K562 (cell line): ENCODE results near the gene FKBP2. TPM values are rescaled to one million over a fixed set of nuclear protein-coding genes. Genes with fewer than 3 reads are reported as not detected.

Source experiments
- BACH1 ChIP-seq: fragments of 200-800 bp; sonication (Bioruptor generic); IDR thresholded peaks from 2 replicates; pipeline ENCODE4 v1.6.1; 2016; ENCODE audit warnings: missing genetic modification characterization, missing compliant biosample characterization
- DPF2 ChIP-seq: fragments of 450-650 bp; IDR thresholded peaks from 2 replicates; pipeline ENCODE4 v1.6.1; 2016
- ETS2 ChIP-seq: IDR thresholded peaks from 2 replicates; pipeline ENCODE4 v1.6.1; 2016; ENCODE audit warnings: borderline replicate concordance, missing genetic modification characterization, mild to moderate bottlenecking, moderate library complexity, missing compliant biosample characterization; ENCODE audit not compliant: poor library complexity, severe bottlenecking
- KHSRP ChIP-seq: fragments of 450-650 bp; IDR thresholded peaks from 2 replicates; pipeline ENCODE4 v1.6.1; 2017
- MYC ChIP-seq, 2 experiments: fragments of 250-450 bp in 1 of 2; sonication (Bioruptor Pico) in 1 of 2; IDR thresholded peaks; 2 replicates each; pipeline versions ENCODE4 v1.5.1 to v1.6.1; 2012 to 2021; ENCODE audit warnings: low read depth in 2 of 2, borderline replicate concordance in 1 of 2, improper control_type of control experiment in 1 of 2, low read length in 1 of 2, mild to moderate bottlenecking in 1 of 2, moderate library complexity in 1 of 2
- NFYB ChIP-seq: IDR thresholded peaks from 2 replicates; pipeline ENCODE4 v1.6.1; 2011; ENCODE audit warnings: mild to moderate bottlenecking, moderate library complexity; ENCODE audit not compliant: insufficient read length; ENCODE audit errors: extremely low read depth
- POLR2AphosphoS2 ChIP-seq: IDR thresholded peaks from 2 replicates; pipeline ENCODE4 v1.6.1; 2012; ENCODE audit warnings: low read length, improper control_type of control experiment
- POLR2B ChIP-seq: fragments of 450-650 bp; IDR thresholded peaks from 2 replicates; pipeline ENCODE4 v1.6.1; 2018; ENCODE audit warnings: low read depth; ENCODE audit not compliant: partially characterized antibody
- POLR2G ChIP-seq: fragments of 200-400 bp; formaldehyde crosslinking; IDR thresholded peaks from 2 replicates; pipeline ENCODE4 v1.6.1; 2017; ENCODE audit warnings: low read depth, mild to moderate bottlenecking, antibody characterized with exemption, low read length, moderate library complexity
- RAD51 ChIP-seq: fragments of 450-650 bp; IDR thresholded peaks from 2 replicates; pipeline ENCODE4 v1.7.1; 2016; ENCODE audit warnings: low read depth, mild to moderate bottlenecking, borderline replicate concordance
- RBBP5 ChIP-seq: fragments of 200-600 bp; sonication (generic); IDR thresholded peaks from 2 replicates; pipeline ENCODE4 v1.6.1; 2012; ENCODE audit warnings: borderline replicate concordance, mild to moderate bottlenecking, low read length, control low read depth, inconsistent platforms; ENCODE audit not compliant: insufficient read depth, poor library complexity, severe bottlenecking
- SMAD4 ChIP-seq: fragments of 250-450 bp; sonication (Bioruptor Pico); conservative IDR thresholded peaks from 2 replicates; pipeline ENCODE4 v1.8.0; 2021; ENCODE audit warnings: inconsistent platforms, mild to moderate bottlenecking, moderate library complexity
- ZFPM2 ChIP-seq: fragments of 250-450 bp; sonication (Bioruptor Pico); IDR thresholded peaks from 2 replicates; pipeline ENCODE4 v1.5.1; 2022; ENCODE audit warnings: mild to moderate bottlenecking
- ZNF586 ChIP-seq: fragments of 450-650 bp; formaldehyde crosslinking; conservative IDR thresholded peaks from 2 replicates; pipeline ENCODE4 v1.4.0; 2020; ENCODE audit warnings: mild to moderate bottlenecking, moderate library complexity
- polyA plus RNA-seq, 8 experiments: library from polyadenylated mRNA; depleted of rRNA in 4 of 8; stranded (reverse) in 5 of 8; unstranded in 3 of 8; fragments of >200 nt; fragmentation: Nextera tagmentation in 2 of 8; fragmentation: Illumina TruSeq in 1 of 8; extraction: Ambion mirVana in 2 of 8; extraction: Trizol in 1 of 8; gene quantifications; 2 replicates each; pipeline versions ENCODE4 v1.2.1 to v1.2.3, GENCODE V29; 2011 to 2014; ENCODE audit warnings: inconsistent platforms in 1 of 8, missing spikeins in 1 of 8
- total RNA-seq, 7 experiments: library from RNA; depleted of rRNA in 6 of 7; stranded (reverse); fragments of >200 nt in 6 of 7; fragmentation: Illumina TruSeq in 2 of 7; extraction: Trizol in 2 of 7; gene quantifications; 2 replicates each; pipeline versions ENCODE4 v1.2.1 to v1.2.3, GENCODE V29; 2011 to 2021; ENCODE audit warnings: low replicate concordance in 1 of 7
- TF ChIP-seq, protein P1 (sequence below): fragments of 250-450 bp; sonication (Bioruptor Pico); IDR thresholded peaks from 2 replicates; pipeline ENCODE4 v1.5.0; 2021
- TF ChIP-seq, protein P2 (sequence below): sonication (generic); formaldehyde crosslinking; IDR thresholded peaks from 2 replicates; pipeline ENCODE4 v1.8.0; 2023; ENCODE audit warnings: mild to moderate bottlenecking, missing genetic modification reagents
- TF ChIP-seq, protein P3 (sequence below): sonication (generic); formaldehyde crosslinking; IDR thresholded peaks from 2 replicates; pipeline ENCODE4 v1.8.0; 2022; ENCODE audit warnings: mild to moderate bottlenecking, missing genetic modification reagents, borderline replicate concordance
- TF ChIP-seq, protein P4 (sequence below), 2 experiments: fragments of 200-800 bp in 1 of 2; sonication (Bioruptor generic) in 1 of 2; sonication (generic) in 1 of 2; formaldehyde crosslinking in 1 of 2; IDR thresholded peaks in 1 of 2; conservative IDR thresholded peaks in 1 of 2; 2 replicates each; pipeline versions ENCODE4 v1.5.0 to v1.6.1; 2016 to 2020; ENCODE audit warnings: missing compliant biosample characterization in 1 of 2, missing genetic modification characterization in 1 of 2, missing genetic modification reagents in 1 of 2

FKBP2 gene
- total and polyA plus RNA-seq, 9 of the 15 experiments (the other 6 are each of a cell fraction or from before 2014, with no cell fraction given) = 3.5 to 151 (median 58.1) TPM

DNA sequence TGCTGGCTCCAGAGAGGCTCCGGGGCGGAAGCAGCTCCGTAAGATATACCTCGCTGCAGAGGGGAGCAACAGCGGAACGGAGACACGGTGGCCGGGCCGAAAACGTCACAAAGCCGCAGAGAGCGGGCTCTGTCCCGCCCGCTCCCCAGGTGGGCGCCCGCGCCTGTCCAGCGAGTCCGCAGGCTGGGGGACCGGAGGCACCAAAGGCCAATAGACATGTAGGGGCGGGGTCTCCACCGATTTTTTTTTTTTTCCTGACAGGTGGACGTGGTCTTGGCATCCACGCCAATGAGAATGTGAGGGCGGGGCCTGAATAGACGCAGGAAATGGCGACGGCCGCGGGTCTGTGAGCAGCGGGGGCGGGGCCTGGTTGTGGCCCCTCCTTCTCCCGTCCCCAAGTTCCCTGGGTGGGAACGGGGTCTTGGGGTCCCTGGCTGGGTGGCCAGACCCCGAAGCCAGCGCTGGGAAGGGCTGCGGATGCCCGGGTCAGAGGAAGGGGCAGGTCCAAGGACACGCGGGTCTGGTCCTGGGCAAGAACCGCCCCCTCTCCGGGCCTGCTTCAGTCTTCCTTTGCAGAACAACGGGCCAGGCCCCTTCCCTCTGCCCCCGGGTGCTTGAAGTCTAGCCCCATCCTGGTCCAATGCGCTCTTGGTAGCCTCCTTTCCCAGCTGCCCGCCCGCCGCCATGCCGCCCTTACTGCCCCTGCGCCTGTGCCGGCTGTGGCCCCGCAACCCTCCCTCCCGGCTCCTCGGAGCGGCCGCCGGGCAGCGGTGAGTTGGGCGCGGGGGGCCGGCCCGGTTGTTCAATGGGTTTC is 10.5 kb upstream of the FKBP2 start, which contains the start of gene DNAJC4 (continued):
- TF ChIP-seq POLR2AphosphoS2 = peak; percentile 95
- TF ChIP-seq POLR2B = peak; percentile 65
- TF ChIP-seq, protein P1, sequence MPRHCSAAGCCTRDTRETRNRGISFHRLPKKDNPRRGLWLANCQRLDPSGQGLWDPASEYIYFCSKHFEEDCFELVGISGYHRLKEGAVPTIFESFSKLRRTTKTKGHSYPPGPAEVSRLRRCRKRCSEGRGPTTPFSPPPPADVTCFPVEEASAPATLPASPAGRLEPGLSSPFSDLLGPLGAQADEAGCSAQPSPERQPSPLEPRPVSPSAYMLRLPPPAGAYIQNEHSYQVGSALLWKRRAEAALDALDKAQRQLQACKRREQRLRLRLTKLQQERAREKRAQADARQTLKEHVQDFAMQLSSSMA (CRISPR knock-in tag) = peak; percentile 52; the same call in 1 of the 2 replicates
- 0 out of 2 replicates have a peak, but pooled peaks have one; percentile 44 for TF ChIP-seq SMAD4 (CRISPR knock-in tag)
- no peak for TF ChIP-seq ETS2 (tag)
- peak; percentile 62; the same call in 1 of the 2 replicates for TF ChIP-seq MYC (IDR thresholded peaks at IDR 0.05; ENCODE audit: low read depth, low read length)
- no peak for TF ChIP-seq MYC (CRISPR knock-in tag; IDR thresholded peaks at IDR 0.05; ENCODE audit: borderline replicate concordance, low read depth)
- TF ChIP-seq, protein P2, sequence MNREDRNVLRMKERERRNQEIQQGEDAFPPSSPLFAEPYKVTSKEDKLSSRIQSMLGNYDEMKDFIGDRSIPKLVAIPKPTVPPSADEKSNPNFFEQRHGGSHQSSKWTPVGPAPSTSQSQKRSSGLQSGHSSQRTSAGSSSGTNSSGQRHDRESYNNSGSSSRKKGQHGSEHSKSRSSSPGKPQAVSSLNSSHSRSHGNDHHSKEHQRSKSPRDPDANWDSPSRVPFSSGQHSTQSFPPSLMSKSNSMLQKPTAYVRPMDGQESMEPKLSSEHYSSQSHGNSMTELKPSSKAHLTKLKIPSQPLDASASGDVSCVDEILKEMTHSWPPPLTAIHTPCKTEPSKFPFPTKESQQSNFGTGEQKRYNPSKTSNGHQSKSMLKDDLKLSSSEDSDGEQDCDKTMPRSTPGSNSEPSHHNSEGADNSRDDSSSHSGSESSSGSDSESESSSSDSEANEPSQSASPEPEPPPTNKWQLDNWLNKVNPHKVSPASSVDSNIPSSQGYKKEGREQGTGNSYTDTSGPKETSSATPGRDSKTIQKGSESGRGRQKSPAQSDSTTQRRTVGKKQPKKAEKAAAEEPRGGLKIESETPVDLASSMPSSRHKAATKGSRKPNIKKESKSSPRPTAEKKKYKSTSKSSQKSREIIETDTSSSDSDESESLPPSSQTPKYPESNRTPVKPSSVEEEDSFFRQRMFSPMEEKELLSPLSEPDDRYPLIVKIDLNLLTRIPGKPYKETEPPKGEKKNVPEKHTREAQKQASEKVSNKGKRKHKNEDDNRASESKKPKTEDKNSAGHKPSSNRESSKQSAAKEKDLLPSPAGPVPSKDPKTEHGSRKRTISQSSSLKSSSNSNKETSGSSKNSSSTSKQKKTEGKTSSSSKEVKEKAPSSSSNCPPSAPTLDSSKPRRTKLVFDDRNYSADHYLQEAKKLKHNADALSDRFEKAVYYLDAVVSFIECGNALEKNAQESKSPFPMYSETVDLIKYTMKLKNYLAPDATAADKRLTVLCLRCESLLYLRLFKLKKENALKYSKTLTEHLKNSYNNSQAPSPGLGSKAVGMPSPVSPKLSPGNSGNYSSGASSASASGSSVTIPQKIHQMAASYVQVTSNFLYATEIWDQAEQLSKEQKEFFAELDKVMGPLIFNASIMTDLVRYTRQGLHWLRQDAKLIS (CRISPR knock-in tag) = no peak
- no peak for TF ChIP-seq KHSRP
- 0 out of 2 replicates have a peak, but pooled peaks have one; percentile 6 for TF ChIP-seq DPF2
- TF ChIP-seq, protein P3, sequence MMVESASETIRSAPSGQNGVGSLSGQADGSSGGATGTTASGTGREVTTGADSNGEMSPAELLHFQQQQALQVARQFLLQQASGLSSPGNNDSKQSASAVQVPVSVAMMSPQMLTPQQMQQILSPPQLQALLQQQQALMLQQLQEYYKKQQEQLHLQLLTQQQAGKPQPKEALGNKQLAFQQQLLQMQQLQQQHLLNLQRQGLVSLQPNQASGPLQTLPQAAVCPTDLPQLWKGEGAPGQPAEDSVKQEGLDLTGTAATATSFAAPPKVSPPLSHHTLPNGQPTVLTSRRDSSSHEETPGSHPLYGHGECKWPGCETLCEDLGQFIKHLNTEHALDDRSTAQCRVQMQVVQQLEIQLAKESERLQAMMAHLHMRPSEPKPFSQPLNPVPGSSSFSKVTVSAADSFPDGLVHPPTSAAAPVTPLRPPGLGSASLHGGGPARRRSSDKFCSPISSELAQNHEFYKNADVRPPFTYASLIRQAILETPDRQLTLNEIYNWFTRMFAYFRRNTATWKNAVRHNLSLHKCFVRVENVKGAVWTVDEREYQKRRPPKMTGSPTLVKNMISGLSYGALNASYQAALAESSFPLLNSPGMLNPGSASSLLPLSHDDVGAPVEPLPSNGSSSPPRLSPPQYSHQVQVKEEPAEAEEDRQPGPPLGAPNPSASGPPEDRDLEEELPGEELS (CRISPR knock-in tag) = peak; percentile 49; the same call in 1 of the 2 replicates
- no peak for TF ChIP-seq BACH1 (tag)
- peak; percentile 83 for TF ChIP-seq POLR2G
- peak; percentile 44 for TF ChIP-seq RBBP5
- no peak for TF ChIP-seq ZFPM2 (CRISPR knock-in tag)
- TF ChIP-seq, protein P4, sequence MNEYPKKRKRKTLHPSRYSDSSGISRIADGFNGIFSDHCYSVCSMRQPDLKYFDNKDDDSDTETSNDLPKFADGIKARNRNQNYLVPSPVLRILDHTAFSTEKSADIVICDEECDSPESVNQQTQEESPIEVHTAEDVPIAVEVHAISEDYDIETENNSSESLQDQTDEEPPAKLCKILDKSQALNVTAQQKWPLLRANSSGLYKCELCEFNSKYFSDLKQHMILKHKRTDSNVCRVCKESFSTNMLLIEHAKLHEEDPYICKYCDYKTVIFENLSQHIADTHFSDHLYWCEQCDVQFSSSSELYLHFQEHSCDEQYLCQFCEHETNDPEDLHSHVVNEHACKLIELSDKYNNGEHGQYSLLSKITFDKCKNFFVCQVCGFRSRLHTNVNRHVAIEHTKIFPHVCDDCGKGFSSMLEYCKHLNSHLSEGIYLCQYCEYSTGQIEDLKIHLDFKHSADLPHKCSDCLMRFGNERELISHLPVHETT (CRISPR knock-in tag; conservative IDR thresholded peaks at IDR 0.05 in 1 of 2, IDR thresholded peaks at IDR 0.05 in 1 of 2) = no peak; a peak in 1 of 4 replicates
- peak; percentile 39 for TF ChIP-seq NFYB
- TF ChIP-seq RAD51 = no peak
- no peak for TF ChIP-seq ZNF586 (CRISPR knock-in tag)
